Activated naive CD4-positive, alpha-beta T cell treated with anti-CD3 and anti-CD28 coated beads, Interleukin-2, amount 50 U/mL, for 24 hours (primary cell): ENCODE results near the gene CLDN34.

Experiments
- H3K27ac Mint-ChIP-seq: one replicate; pipeline ENCODE4 v1.8.0; 2021; ENCODE audit warnings: mild to moderate bottlenecking, mixed read lengths
- H3K27me3 Mint-ChIP-seq: one replicate; pipeline ENCODE4 v1.8.0; 2021; ENCODE audit warnings: mixed read lengths
- H3K36me3 Mint-ChIP-seq: one replicate; pipeline ENCODE4 v1.8.0; 2021; ENCODE audit warnings: mixed read lengths
- H3K4me1 Mint-ChIP-seq: one replicate; pipeline ENCODE4 v1.8.0; 2021; ENCODE audit warnings: mixed read lengths
- H3K4me3 Mint-ChIP-seq: one replicate; pipeline ENCODE4 v1.8.0; 2021; ENCODE audit warnings: mild to moderate bottlenecking, mixed read lengths
- H3K9me3 Mint-ChIP-seq: one replicate; pipeline ENCODE4 v1.8.0; 2021; ENCODE audit warnings: mixed read lengths

The CLDN34 gene

GRCh38 chrX:9953396-9953795 lies 13.8 kb upstream of the CLDN34 start:
- H3K4me1 Mint-ChIP-seq = no peaks in the 10 kb centered on the region
- H3K27ac Mint-ChIP-seq = no peak overlapping the region
- no peaks in the 10 kb centered on the region for H3K36me3 Mint-ChIP-seq
- peaks cover 3% of the 10 kb centered on the region for H3K27me3 Mint-ChIP-seq
- no peaks in the 10 kb centered on the region for H3K9me3 Mint-ChIP-seq
- H3K4me3 Mint-ChIP-seq = no peak overlapping the region

- no peaks in the 10 kb centered on the region for H3K4me1 Mint-ChIP-seq
- H3K27me3 Mint-ChIP-seq = peaks cover 3% of the 10 kb centered on the region
- no peak overlapping the region for H3K4me3 Mint-ChIP-seq
- no peak overlapping the region for H3K27ac Mint-ChIP-seq
- no peaks in the 10 kb centered on the region for H3K9me3 Mint-ChIP-seq
- H3K36me3 Mint-ChIP-seq = no peaks in the 10 kb centered on the region
Observed at GRCh38 chrX:9955506-9955905, 11.7 kb upstream of the CLDN34 start.

DNA sequence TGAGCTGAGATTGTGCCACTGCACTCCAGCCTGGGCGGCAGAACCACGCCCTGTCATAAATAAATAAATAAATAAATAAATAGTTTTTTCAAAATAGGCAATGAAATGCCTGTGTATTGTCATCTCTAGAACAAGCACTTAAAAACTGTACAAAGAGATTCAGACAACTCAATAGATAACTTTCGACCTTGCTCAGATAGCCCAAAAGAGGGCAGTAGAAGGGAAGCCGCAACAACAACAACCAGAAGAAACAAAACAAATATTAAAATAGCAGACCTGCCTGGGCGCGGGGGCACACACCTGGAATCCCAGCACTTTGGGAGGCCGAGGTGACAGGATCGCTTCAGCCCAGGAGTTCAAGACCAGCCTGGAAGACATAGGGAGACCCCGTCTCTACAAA lies 9.4 kb upstream of the CLDN34 start:
- no peaks in the 10 kb centered on the region for H3K9me3 Mint-ChIP-seq
- H3K36me3 Mint-ChIP-seq = no peaks in the 10 kb centered on the region
- H3K27ac Mint-ChIP-seq = no peak overlapping the region
- H3K4me3 Mint-ChIP-seq = no peak overlapping the region
- no peaks in the 10 kb centered on the region for H3K4me1 Mint-ChIP-seq
- H3K27me3 Mint-ChIP-seq = peaks cover 6% of the 10 kb centered on the region

DNA sequence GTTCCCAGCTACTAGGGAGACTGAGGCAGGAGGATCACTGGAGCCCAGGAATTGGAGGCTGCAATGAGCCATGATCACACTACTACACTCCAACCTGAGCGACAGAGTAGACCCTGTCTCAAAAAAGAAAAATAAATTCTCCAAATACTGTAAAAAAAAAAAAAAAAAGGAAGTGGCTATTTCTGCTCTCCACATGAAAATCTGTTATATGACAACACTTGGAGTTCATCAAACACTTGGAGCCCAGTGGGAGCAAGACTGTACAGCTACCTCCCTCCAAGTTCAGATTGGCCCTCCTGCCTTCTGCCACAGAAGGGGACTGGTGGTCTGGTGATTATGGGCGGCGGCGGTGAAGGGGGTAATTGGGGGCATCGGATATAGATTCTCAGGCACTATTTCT lies 9.0 kb upstream of the CLDN34 start:
- Mint-ChIP-seq H3K27ac (no peak overlapping the region), H3K4me1 (no peaks in the 10 kb centered on the region), H3K27me3 (peaks cover 6% of the 10 kb centered on the region), H3K9me3 (no peaks in the 10 kb centered on the region), H3K36me3 (no peaks in the 10 kb centered on the region), H3K4me3 (no peak overlapping the region)

- H3K4me3 Mint-ChIP-seq = no peak overlapping the region
- H3K4me1 Mint-ChIP-seq = no peaks in the 10 kb centered on the region
- no peaks in the 10 kb centered on the region for H3K9me3 Mint-ChIP-seq
- H3K27ac Mint-ChIP-seq = no peak overlapping the region
- peaks cover 6% of the 10 kb centered on the region for H3K27me3 Mint-ChIP-seq
- no peaks in the 10 kb centered on the region for H3K36me3 Mint-ChIP-seq
Observed at GRCh38 chrX:9961750-9962149, 5.4 kb upstream of the CLDN34 start.

DNA sequence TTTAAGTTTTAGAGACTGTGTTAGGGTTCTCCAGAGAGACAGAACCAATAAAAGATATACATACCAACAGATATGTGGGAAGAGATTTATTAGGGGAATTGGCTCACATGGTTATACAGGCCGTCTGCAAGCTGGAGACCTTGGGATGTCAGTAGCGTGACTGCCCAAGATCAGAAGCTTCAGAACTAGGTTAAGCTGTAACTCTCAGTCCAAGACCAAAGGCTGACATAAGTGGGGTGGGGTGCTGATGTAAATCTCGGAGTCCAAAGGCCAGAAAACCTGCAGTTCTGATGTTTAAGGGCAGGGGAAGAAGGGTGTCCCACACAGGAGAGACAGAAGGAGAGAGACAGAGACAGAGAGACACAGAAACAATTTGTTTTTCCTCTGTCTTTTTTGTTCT lies 10.5 kb downstream of the CLDN34 start:
- no peaks in the 10 kb centered on the region for H3K36me3 Mint-ChIP-seq
- no peaks in the 10 kb centered on the region for H3K27me3 Mint-ChIP-seq
- no peak overlapping the region for H3K4me3 Mint-ChIP-seq
- H3K27ac Mint-ChIP-seq = no peak overlapping the region
- H3K4me1 Mint-ChIP-seq = no peaks in the 10 kb centered on the region
- no peaks in the 10 kb centered on the region for H3K9me3 Mint-ChIP-seq

- Mint-ChIP-seq H3K27me3 (no peaks in the 10 kb centered on the region), H3K27ac (no peak overlapping the region), H3K4me3 (no peak overlapping the region)
Observed at GRCh38 chrX:9980401-9980800, 13.2 kb downstream of the CLDN34 start.

DNA sequence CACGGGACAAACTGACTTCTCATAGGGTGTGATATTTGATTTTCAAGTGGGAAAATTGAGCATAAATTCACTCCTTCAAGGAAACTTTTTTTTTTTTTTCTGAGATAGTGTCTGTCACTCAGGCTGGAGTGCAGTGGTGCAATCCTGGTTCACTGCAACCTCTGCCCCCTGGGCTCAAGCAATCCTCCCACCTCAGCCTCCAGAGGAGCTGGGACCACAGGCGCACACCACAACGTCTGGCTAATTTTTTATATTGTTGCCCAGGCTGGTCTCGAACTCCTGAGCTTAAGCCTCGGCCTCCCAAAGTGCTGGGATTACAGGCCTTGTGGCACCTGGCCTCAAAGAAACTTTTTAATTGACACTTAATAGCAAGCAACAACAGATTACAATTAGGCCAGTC lies 13.8 kb downstream of the CLDN34 start:
- Mint-ChIP-seq H3K27me3 (no peaks in the 10 kb centered on the region), H3K4me3 (no peak overlapping the region), H3K9me3 (no peaks in the 10 kb centered on the region), H3K36me3 (no peaks in the 10 kb centered on the region), H3K27ac (no peak overlapping the region), H3K4me1 (no peaks in the 10 kb centered on the region)

More at GRCh38 chrX:9980401-9980800, 13.2 kb downstream of the CLDN34 start:
- Mint-ChIP-seq H3K4me1 (no peaks in the 10 kb centered on the region), H3K36me3 (no peaks in the 10 kb centered on the region), H3K9me3 (no peaks in the 10 kb centered on the region)

- Mint-ChIP-seq H3K36me3 (no peaks in the 10 kb centered on the region), H3K4me3 (no peak overlapping the region), H3K27ac (no peak overlapping the region), H3K4me1 (no peaks in the 10 kb centered on the region), H3K9me3 (no peaks in the 10 kb centered on the region), H3K27me3 (no peaks in the 10 kb centered on the region)
Observed at GRCh38 chrX:9983441-9983840, 16.3 kb downstream of the CLDN34 start.

DNA sequence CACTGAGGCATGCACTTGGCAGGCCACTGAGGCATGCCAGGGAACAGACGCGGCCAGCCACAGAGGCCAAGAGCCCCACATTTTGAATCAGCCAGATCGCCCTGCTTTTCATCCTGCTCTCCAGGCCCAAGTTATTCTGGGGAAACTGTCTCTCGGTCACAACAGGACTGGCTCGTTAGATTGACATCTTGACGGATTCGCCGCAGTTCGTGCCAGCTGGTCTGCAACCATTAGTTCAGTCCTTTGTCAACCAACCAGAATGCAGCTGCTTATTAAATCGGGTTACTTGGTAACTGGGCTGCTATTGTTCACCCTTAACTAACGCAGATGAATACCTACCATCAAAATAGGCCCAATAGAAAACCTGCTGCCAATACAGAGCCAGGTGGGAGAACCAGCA lies 16.7 kb downstream of the CLDN34 start:
- Mint-ChIP-seq H3K36me3 (no peaks in the 10 kb centered on the region), H3K4me3 (no peak overlapping the region), H3K9me3 (no peaks in the 10 kb centered on the region), H3K27me3 (no peaks in the 10 kb centered on the region), H3K4me1 (no peaks in the 10 kb centered on the region), H3K27ac (no peak overlapping the region)

GRCh38 chrX:9988762-9989161 lies 21.6 kb downstream of the CLDN34 start:
- Mint-ChIP-seq H3K36me3 (no peaks in the 10 kb centered on the region), H3K4me3 (no peak overlapping the region), H3K4me1 (no peaks in the 10 kb centered on the region), H3K9me3 (no peaks in the 10 kb centered on the region), H3K27me3 (no peaks in the 10 kb centered on the region), H3K27ac (no peak overlapping the region)

- Mint-ChIP-seq H3K36me3 (no peaks in the 10 kb centered on the region), H3K27ac (no peak overlapping the region), H3K4me1 (no peaks in the 10 kb centered on the region), H3K4me3 (no peak overlapping the region), H3K27me3 (no peaks in the 10 kb centered on the region), H3K9me3 (no peaks in the 10 kb centered on the region)
Observed at GRCh38 chrX:9992061-9992460, 24.9 kb downstream of the CLDN34 start.

DNA sequence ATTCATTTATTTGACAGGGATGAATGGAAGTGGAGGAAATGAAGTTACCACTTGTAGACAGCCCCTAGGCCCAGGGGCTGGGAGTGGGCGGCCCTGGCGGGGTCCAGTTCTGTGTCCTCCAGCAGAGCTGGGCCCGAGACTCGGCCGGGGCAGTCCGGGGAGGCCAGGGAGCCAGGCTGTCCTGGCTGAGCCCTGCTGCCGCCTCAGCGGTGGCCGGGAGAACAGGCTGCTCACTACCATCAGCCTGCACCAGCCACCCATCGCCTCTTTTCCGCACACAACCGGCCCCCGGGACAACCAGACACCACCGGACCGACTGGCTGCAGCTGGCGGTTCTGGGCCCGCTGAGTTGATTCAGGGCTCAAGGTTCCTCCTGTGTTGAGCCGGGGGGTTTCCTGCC lies 25.6 kb downstream of the CLDN34 start:
- H3K4me1 Mint-ChIP-seq = peaks cover 4% of the 10 kb centered on the region
- no peaks in the 10 kb centered on the region for H3K27me3 Mint-ChIP-seq
- no peak overlapping the region for H3K4me3 Mint-ChIP-seq
- H3K36me3 Mint-ChIP-seq = no peaks in the 10 kb centered on the region
- no peak overlapping the region for H3K27ac Mint-ChIP-seq
- no peaks in the 10 kb centered on the region for H3K9me3 Mint-ChIP-seq

- no peak overlapping the region for H3K27ac Mint-ChIP-seq
- H3K9me3 Mint-ChIP-seq = no peaks in the 10 kb centered on the region
- H3K27me3 Mint-ChIP-seq = no peaks in the 10 kb centered on the region
- H3K4me1 Mint-ChIP-seq = peaks cover 6% of the 10 kb centered on the region
- no peak overlapping the region for H3K4me3 Mint-ChIP-seq
- H3K36me3 Mint-ChIP-seq = no peaks in the 10 kb centered on the region
Observed at GRCh38 chrX:9995855-9996339, 28.7 kb downstream of the CLDN34 start.

- H3K36me3 Mint-ChIP-seq = no peaks in the 10 kb centered on the region
- no peaks in the 10 kb centered on the region for H3K27me3 Mint-ChIP-seq
- no peaks in the 10 kb centered on the region for H3K9me3 Mint-ChIP-seq
- H3K27ac Mint-ChIP-seq = no peak overlapping the region
- H3K4me1 Mint-ChIP-seq = peaks cover 6% of the 10 kb centered on the region
- no peak overlapping the region for H3K4me3 Mint-ChIP-seq
Observed at GRCh38 chrX:9997041-9997440, 29.9 kb downstream of the CLDN34 start.

DNA sequence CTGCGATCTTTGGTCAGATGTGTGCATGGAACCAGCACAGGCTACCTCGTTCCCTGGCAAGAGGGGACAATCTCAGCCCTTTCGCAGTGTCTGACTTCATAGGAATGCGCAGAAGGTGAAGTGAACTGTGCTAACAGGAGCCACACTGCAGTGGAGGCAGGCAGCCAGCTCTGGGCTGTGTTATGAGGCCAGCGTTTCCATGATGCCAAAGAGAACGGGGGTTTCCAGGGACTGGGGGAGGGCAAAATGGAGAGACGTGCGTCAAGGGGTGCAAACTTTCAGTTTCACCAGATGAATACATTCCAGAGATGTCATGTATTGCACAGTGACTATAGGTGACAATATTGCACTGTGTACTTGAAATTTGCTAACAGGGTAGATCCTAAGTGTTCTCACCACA lies 30.4 kb downstream of the CLDN34 start:
- Mint-ChIP-seq H3K36me3 (no peaks in the 10 kb centered on the region), H3K4me1 (peaks cover 6% of the 10 kb centered on the region), H3K9me3 (no peaks in the 10 kb centered on the region), H3K27ac (no peak overlapping the region), H3K27me3 (no peaks in the 10 kb centered on the region), H3K4me3 (no peak overlapping the region)

DNA sequence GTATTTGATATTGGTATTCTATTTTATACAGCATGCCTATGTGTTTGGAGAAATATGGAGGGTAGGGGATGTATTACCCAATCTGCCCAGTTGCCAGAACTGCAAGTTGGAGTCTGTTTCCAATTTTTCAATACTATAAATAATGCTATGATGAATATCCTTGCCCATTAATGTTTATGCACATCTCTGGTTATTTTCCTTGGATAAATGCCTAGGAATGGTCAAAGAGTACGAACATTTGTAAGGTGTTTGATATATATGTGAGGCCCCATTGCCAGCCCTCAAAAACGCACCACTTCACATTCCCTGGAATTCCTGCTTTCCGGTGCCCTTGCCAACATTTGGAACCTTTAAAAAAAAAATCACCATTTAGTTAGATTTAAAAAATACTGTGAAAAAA lies 34.3 kb downstream of the CLDN34 start:
- Mint-ChIP-seq H3K4me1 (peaks cover 13% of the 10 kb centered on the region), H3K36me3 (no peaks in the 10 kb centered on the region), H3K27ac (no peak overlapping the region), H3K9me3 (no peaks in the 10 kb centered on the region), H3K27me3 (no peaks in the 10 kb centered on the region), H3K4me3 (no peak overlapping the region)
